HEK293 (cell line): ENCODE results near the gene ELF1.

Experiments used
- CTCF ChIA-PET: fragments of 350-600 bp; formaldehyde crosslinking; extraction: SDS; loops from one replicate; lab custom pipeline; 2021; ENCODE audit warnings: antibody characterized with exemption; lab: Yijun Ruan, JAX
- POLR2A ChIA-PET: fragments of 300-600 bp; formaldehyde crosslinking; extraction: SDS; loops from one replicate; lab custom pipeline; 2020; ENCODE audit warnings: antibody characterized with exemption, inconsistent platforms; lab: Yijun Ruan, JAX
- H3K27ac ChIP-seq: fragments of 200-500 bp; sonication (Bioruptor generic); 2 replicates; pipeline ENCODE4 v1.5.1; 2014; ENCODE audit warnings: low read depth, low read length, control low read depth, inconsistent platforms; ENCODE audit errors: extremely low read depth
- H3K36me3 ChIP-seq, 2 experiments: fragments of 200-500 bp in 1 of 2; sonication (Bioruptor generic) in 1 of 2; 1 replicate in 1 of 2; 2 replicates in 1 of 2; pipeline ENCODE4 v1.5.1; 2014 to 2017; ENCODE audit warnings: inconsistent platforms in 2 of 2, low read length in 2 of 2; ENCODE audit not compliant: control insufficient read depth in 2 of 2, insufficient read depth in 1 of 2
- H3K4me1 ChIP-seq: fragments of 200-500 bp; sonication (Bioruptor generic); 2 replicates; pipeline ENCODE4 v1.5.1; 2014; ENCODE audit warnings: mild to moderate bottlenecking, low read length, inconsistent platforms; ENCODE audit not compliant: control insufficient read depth, insufficient read depth
- H3K4me3 ChIP-seq: 2 replicates; pipeline ENCODE4 v1.5.1; 2011; ENCODE audit warnings: low read depth, mild to moderate bottlenecking, control low read depth, low read length, moderate library complexity
- H3K9me3 ChIP-seq: fragments of 200-500 bp; sonication (Bioruptor generic); 2 replicates; pipeline ENCODE4 v1.5.1; 2014; ENCODE audit warnings: low read depth, low read length, inconsistent platforms; ENCODE audit not compliant: control insufficient read depth, insufficient read depth
- OSR2 ChIP-seq: fragments of 450-650 bp; formaldehyde crosslinking; IDR thresholded peaks from 2 replicates; pipeline ENCODE4 v1.5.1; 2016; ENCODE audit warnings: missing biosample characterization, missing genetic modification characterization
- ZBTB21 ChIP-seq: fragments of 450-650 bp; formaldehyde crosslinking; IDR thresholded peaks from 2 replicates; pipeline ENCODE4 v1.5.1; 2017; ENCODE audit warnings: missing biosample characterization, missing genetic modification characterization
- ZNF10 ChIP-seq: fragments of 450-650 bp; formaldehyde crosslinking; IDR thresholded peaks from 2 replicates; pipeline ENCODE4 v1.5.1; 2017; ENCODE audit warnings: missing biosample characterization, missing genetic modification characterization
- ZNF121 ChIP-seq: fragments of 450-650 bp; formaldehyde crosslinking; IDR thresholded peaks from 2 replicates; pipeline ENCODE4 v1.5.1; 2016; ENCODE audit warnings: missing biosample characterization, missing genetic modification characterization
- ZNF214 ChIP-seq: fragments of 450-650 bp; formaldehyde crosslinking; IDR thresholded peaks from 2 replicates; pipeline ENCODE4 v1.5.1; 2017; ENCODE audit warnings: missing biosample characterization, mild to moderate bottlenecking, missing genetic modification characterization, borderline replicate concordance
- ZNF274 ChIP-seq, 2 experiments: fragments of 200-500 bp in 1 of 2; fragments of 450-650 bp in 1 of 2; sonication (Bioruptor generic) in 1 of 2; formaldehyde crosslinking in 1 of 2; IDR thresholded peaks; 2 replicates each; pipeline versions ENCODE4 v1.5.1 to v1.6.1; 2014 to 2016; ENCODE audit warnings: borderline replicate concordance in 1 of 2, inconsistent platforms in 1 of 2, low read length in 1 of 2, missing biosample characterization in 1 of 2, missing genetic modification characterization in 1 of 2
- ZNF292 ChIP-seq: fragments of 450-650 bp; formaldehyde crosslinking; IDR thresholded peaks from 2 replicates; pipeline ENCODE4 v1.5.1; 2016; ENCODE audit warnings: low read depth, missing biosample characterization, missing genetic modification characterization, borderline replicate concordance
- ZNF341 ChIP-seq: fragments of 450-650 bp; formaldehyde crosslinking; IDR thresholded peaks from 2 replicates; pipeline ENCODE4; 2016; ENCODE audit warnings: low read depth, missing biosample characterization, missing genetic modification characterization
- ZNF423 ChIP-seq: fragments of 450-650 bp; formaldehyde crosslinking; IDR thresholded peaks from 2 replicates; pipeline ENCODE4 v1.5.1; 2016; ENCODE audit warnings: missing biosample characterization, missing genetic modification characterization
- ZNF561 ChIP-seq: fragments of 450-650 bp; IDR thresholded peaks from 2 replicates; pipeline ENCODE4 v1.5.1; 2018; ENCODE audit warnings: missing biosample characterization, missing genetic modification characterization, borderline replicate concordance
- ZNF629 ChIP-seq: fragments of 450-650 bp; formaldehyde crosslinking; IDR thresholded peaks from 2 replicates; pipeline ENCODE4 v1.5.1; 2017; ENCODE audit warnings: missing biosample characterization, missing genetic modification characterization
- ZSCAN23 ChIP-seq: fragments of 450-650 bp; formaldehyde crosslinking; IDR thresholded peaks from 2 replicates; pipeline ENCODE4 v1.5.1; 2016; ENCODE audit warnings: missing biosample characterization, missing genetic modification characterization
- TF ChIP-seq, protein P1 (sequence below): fragments of 450-650 bp; IDR thresholded peaks from 2 replicates; pipeline ENCODE4 v1.5.1; 2018; ENCODE audit warnings: missing biosample characterization, mild to moderate bottlenecking, missing genetic modification characterization
- TF ChIP-seq, protein P2 (sequence below): fragments of 450-650 bp; formaldehyde crosslinking; conservative IDR thresholded peaks from 2 replicates; pipeline ENCODE4 v1.5.1; 2016; ENCODE audit warnings: low read depth, missing biosample characterization, missing genetic modification characterization
- TF ChIP-seq, protein P3 (sequence below): fragments of 450-650 bp; formaldehyde crosslinking; IDR thresholded peaks from 2 replicates; pipeline ENCODE4 v1.5.1; 2017; ENCODE audit warnings: missing biosample characterization, missing genetic modification characterization
- TF ChIP-seq, protein P4 (sequence below): fragments of 450-650 bp; IDR thresholded peaks from 2 replicates; pipeline ENCODE4 v1.5.1; 2018; ENCODE audit warnings: missing biosample characterization, missing genetic modification characterization

Gene ELF1

DNA sequence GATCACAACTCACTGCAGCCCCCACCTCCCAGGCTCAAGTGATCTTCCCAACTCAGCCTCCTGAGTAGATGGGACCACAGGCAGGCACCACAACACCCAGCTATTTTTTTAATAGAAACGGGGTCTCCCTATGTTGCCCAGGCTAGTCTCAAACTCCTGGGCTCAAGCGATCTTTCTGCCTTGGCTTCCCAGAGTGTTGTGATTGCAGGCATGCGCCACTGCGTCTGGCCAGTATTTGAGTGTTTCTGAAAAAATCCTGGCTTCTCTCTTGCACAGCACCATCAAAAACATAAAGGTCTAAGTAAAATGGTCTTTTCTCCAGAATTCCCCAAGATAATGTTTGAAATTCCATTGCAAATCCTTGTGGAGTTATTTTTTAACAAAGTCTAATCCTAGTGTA lies 47.8 kb downstream of the ELF1 start:
- Histone ChIP-seq H3K27ac (no peak overlapping the region), H3K36me3 (no peaks in the 10 kb centered on the region), H3K9me3 (no peaks in the 10 kb centered on the region), H3K4me1 (peaks cover 23% of the 10 kb centered on the region), H3K4me3 (no peak overlapping the region)
- ChIA-PET POLR2A (no interaction called here), CTCF (no interaction called here)
- TF ChIP-seq, protein P1, sequence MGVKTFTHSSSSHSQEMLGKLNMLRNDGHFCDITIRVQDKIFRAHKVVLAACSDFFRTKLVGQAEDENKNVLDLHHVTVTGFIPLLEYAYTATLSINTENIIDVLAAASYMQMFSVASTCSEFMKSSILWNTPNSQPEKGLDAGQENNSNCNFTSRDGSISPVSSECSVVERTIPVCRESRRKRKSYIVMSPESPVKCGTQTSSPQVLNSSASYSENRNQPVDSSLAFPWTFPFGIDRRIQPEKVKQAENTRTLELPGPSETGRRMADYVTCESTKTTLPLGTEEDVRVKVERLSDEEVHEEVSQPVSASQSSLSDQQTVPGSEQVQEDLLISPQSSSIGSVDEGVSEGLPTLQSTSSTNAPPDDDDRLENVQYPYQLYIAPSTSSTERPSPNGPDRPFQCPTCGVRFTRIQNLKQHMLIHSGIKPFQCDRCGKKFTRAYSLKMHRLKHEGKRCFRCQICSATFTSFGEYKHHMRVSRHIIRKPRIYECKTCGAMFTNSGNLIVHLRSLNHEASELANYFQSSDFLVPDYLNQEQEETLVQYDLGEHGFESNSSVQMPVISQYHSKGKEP, result peak; percentile 29; the same call in 1 of the 2 replicates
- TF ChIP-seq, protein P2, sequence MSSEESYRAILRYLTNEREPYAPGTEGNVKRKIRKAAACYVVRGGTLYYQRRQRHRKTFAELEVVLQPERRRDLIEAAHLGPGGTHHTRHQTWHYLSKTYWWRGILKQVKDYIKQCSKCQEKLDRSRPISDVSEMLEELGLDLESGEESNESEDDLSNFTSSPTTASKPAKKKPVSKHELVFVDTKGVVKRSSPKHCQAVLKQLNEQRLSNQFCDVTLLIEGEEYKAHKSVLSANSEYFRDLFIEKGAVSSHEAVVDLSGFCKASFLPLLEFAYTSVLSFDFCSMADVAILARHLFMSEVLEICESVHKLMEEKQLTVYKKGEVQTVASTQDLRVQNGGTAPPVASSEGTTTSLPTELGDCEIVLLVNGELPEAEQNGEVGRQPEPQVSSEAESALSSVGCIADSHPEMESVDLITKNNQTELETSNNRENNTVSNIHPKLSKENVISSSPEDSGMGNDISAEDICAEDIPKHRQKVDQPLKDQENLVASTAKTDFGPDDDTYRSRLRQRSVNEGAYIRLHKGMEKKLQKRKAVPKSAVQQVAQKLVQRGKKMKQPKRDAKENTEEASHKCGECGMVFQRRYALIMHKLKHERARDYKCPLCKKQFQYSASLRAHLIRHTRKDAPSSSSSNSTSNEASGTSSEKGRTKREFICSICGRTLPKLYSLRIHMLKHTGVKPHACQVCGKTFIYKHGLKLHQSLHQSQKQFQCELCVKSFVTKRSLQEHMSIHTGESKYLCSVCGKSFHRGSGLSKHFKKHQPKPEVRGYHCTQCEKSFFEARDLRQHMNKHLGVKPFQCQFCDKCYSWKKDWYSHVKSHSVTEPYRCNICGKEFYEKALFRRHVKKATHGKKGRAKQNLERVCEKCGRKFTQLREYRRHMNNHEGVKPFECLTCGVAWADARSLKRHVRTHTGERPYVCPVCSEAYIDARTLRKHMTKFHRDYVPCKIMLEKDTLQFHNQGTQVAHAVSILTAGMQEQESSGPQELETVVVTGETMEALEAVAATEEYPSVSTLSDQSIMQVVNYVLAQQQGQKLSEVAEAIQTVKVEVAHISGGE (tag by site-specific recombination), result no peak
- TF ChIP-seq ZNF121, result peak; percentile 83
- no peak for TF ChIP-seq ZNF292 (tag by site-specific recombination)
- no peak for TF ChIP-seq ZNF423

DNA sequence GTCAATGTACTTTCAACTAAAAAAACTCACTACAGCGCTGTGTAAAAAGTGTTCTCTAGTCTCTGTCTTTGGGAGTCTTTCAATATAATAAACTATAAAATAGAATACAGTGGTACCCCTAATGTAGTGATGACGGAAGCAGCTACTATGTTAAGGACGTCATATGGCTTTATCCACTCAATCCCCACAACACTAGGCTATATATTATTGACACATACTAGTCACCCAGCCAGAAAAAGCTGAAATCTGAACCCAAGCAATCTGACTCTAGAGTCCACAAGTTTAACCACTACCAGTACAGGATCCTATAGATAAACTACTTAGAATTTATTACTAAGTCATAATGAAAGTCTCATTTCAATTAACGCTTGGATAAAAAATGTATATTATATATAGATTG lies 48.3 kb downstream of the ELF1 start:
- CTCF ChIA-PET, result no interaction called here
- no peak overlapping the region for H3K4me3 ChIP-seq
- peaks cover 23% of the 10 kb centered on the region for H3K4me1 ChIP-seq
- H3K36me3 ChIP-seq, result no peaks in the 10 kb centered on the region
- no peaks in the 10 kb centered on the region for H3K9me3 ChIP-seq
- TF ChIP-seq ZBTB21 (tag by site-specific recombination), result peak; percentile 80
- TF ChIP-seq ZNF561, result no peak
- no peak for TF ChIP-seq ZNF274 (IDR thresholded peaks at IDR 0.05; ENCODE audit: low read length)
- TF ChIP-seq ZNF274 (tag by site-specific recombination; IDR thresholded peaks at IDR 0.05; ENCODE audit: borderline replicate concordance), result no peak
- TF ChIP-seq ZNF629, result peak; percentile 91
- TF ChIP-seq ZSCAN23 (tag by site-specific recombination), result no peak
- TF ChIP-seq, protein P3, sequence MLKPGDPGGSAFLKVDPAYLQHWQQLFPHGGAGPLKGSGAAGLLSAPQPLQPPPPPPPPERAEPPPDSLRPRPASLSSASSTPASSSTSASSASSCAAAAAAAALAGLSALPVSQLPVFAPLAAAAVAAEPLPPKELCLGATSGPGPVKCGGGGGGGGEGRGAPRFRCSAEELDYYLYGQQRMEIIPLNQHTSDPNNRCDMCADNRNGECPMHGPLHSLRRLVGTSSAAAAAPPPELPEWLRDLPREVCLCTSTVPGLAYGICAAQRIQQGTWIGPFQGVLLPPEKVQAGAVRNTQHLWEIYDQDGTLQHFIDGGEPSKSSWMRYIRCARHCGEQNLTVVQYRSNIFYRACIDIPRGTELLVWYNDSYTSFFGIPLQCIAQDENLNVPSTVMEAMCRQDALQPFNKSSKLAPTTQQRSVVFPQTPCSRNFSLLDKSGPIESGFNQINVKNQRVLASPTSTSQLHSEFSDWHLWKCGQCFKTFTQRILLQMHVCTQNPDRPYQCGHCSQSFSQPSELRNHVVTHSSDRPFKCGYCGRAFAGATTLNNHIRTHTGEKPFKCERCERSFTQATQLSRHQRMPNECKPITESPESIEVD (tag by site-specific recombination), result peak; percentile 56; the same call in 1 of the 2 replicates
- peak; percentile 68; the same call in 1 of the 2 replicates for TF ChIP-seq OSR2 (tag by site-specific recombination)
- TF ChIP-seq ZNF10 (tag by site-specific recombination), result no peak
- TF ChIP-seq, protein P4, sequence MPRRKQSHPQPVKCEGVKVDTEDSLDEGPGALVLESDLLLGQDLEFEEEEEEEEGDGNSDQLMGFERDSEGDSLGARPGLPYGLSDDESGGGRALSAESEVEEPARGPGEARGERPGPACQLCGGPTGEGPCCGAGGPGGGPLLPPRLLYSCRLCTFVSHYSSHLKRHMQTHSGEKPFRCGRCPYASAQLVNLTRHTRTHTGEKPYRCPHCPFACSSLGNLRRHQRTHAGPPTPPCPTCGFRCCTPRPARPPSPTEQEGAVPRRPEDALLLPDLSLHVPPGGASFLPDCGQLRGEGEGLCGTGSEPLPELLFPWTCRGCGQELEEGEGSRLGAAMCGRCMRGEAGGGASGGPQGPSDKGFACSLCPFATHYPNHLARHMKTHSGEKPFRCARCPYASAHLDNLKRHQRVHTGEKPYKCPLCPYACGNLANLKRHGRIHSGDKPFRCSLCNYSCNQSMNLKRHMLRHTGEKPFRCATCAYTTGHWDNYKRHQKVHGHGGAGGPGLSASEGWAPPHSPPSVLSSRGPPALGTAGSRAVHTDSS (tag by site-specific recombination), result no peak
- no peak for TF ChIP-seq ZNF214 (tag by site-specific recombination)
- TF ChIP-seq ZNF341 (tag by site-specific recombination), result no peak
- POLR2A ChIA-PET, result no interaction called here
- H3K27ac ChIP-seq, result no peak overlapping the region
